ENCODE measurements around the gene SND1.
A peak's percentile ranks its signal among the peaks of the same experiment; 100 is the strongest.

SND1 gene

GRCh38 chr7:127854383-127854782 is 202.4 kb downstream of the SND1 start (continued):
- peak; percentile 79 for TF ChIP-seq ZNF664 (tag by site-specific recombination; IDR thresholded peaks at IDR 0.05)
- TF ChIP-seq ZNF404 (tag by site-specific recombination; IDR thresholded peaks at IDR 0.05) = 0 out of 2 replicates have a peak, but pooled peaks have one; percentile 64
- peak; percentile 19 for TF ChIP-seq ZNF529 (tag by site-specific recombination; IDR thresholded peaks at IDR 0.05; ENCODE audit: insufficient replicate concordance)
- TF ChIP-seq ZNF518A (tag by site-specific recombination; conservative IDR thresholded peaks at IDR 0.05; ENCODE audit: low read depth) = peak; percentile 88
- 0 out of 2 replicates have a peak, but pooled peaks have one; percentile 33 for TF ChIP-seq AEBP2 (tag by site-specific recombination; IDR thresholded peaks at IDR 0.05; ENCODE audit: borderline replicate concordance)
- 0 out of 2 replicates have a peak, but pooled peaks have one; percentile 25 for TF ChIP-seq MYNN (tag by site-specific recombination; IDR thresholded peaks at IDR 0.05; ENCODE audit: borderline replicate concordance)
- TF ChIP-seq, protein P1, sequence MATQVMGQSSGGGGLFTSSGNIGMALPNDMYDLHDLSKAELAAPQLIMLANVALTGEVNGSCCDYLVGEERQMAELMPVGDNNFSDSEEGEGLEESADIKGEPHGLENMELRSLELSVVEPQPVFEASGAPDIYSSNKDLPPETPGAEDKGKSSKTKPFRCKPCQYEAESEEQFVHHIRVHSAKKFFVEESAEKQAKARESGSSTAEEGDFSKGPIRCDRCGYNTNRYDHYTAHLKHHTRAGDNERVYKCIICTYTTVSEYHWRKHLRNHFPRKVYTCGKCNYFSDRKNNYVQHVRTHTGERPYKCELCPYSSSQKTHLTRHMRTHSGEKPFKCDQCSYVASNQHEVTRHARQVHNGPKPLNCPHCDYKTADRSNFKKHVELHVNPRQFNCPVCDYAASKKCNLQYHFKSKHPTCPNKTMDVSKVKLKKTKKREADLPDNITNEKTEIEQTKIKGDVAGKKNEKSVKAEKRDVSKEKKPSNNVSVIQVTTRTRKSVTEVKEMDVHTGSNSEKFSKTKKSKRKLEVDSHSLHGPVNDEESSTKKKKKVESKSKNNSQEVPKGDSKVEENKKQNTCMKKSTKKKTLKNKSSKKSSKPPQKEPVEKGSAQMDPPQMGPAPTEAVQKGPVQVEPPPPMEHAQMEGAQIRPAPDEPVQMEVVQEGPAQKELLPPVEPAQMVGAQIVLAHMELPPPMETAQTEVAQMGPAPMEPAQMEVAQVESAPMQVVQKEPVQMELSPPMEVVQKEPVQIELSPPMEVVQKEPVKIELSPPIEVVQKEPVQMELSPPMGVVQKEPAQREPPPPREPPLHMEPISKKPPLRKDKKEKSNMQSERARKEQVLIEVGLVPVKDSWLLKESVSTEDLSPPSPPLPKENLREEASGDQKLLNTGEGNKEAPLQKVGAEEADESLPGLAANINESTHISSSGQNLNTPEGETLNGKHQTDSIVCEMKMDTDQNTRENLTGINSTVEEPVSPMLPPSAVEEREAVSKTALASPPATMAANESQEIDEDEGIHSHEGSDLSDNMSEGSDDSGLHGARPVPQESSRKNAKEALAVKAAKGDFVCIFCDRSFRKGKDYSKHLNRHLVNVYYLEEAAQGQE (tag by site-specific recombination; IDR thresholded peaks at IDR 0.05) = peak; percentile 61; the same call in 1 of the 2 replicates
- TF ChIP-seq ZNF280C (tag by site-specific recombination; IDR thresholded peaks at IDR 0.05) = no peak
- TF ChIP-seq ZNF140 (tag by site-specific recombination; IDR thresholded peaks at IDR 0.05) = peak; percentile 76; the same call in 1 of the 2 replicates
- 0 out of 2 replicates have a peak, but pooled peaks have one; percentile 28 for TF ChIP-seq ZNF580 (tag by site-specific recombination; IDR thresholded peaks at IDR 0.05)
- peak; percentile 71 for TF ChIP-seq ZNF623 (tag by site-specific recombination; IDR thresholded peaks at IDR 0.05)
- TF ChIP-seq SP3 (tag by site-specific recombination; IDR thresholded peaks at IDR 0.05) = peak; percentile 33; the same call in 1 of the 2 replicates
- peak; percentile 32; the same call in 1 of the 2 replicates for TF ChIP-seq ZNF629 (tag by site-specific recombination; IDR thresholded peaks at IDR 0.05)
- peak; percentile 80 for TF ChIP-seq ZNF433 (tag by site-specific recombination; IDR thresholded peaks at IDR 0.05; ENCODE audit: low read depth)
- peak; percentile 91 for TF ChIP-seq ZNF555 (tag by site-specific recombination; conservative IDR thresholded peaks at IDR 0.05)
- TF ChIP-seq ZBTB44 (tag by site-specific recombination; IDR thresholded peaks at IDR 0.05) = no peak
- TF ChIP-seq ZNF266 (tag by site-specific recombination; IDR thresholded peaks at IDR 0.05; ENCODE audit: low read depth) = peak; percentile 82; the same call in 1 of the 2 replicates
- TF ChIP-seq PRDM6 (tag by site-specific recombination; IDR thresholded peaks at IDR 0.05) = no peak
- TF ChIP-seq, protein P2, sequence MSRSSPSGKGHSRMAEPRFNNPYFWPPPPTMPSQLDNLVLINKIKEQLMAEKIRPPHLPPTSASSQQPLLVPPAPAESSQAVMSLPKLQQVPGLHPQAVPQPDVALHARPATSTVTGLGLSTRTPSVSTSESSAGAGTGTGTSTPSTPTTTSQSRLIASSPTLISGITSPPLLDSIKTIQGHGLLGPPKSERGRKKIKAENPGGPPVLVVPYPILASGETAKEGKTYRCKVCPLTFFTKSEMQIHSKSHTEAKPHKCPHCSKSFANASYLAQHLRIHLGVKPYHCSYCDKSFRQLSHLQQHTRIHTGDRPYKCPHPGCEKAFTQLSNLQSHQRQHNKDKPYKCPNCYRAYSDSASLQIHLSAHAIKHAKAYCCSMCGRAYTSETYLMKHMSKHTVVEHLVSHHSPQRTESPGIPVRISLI (tag by site-specific recombination; IDR thresholded peaks at IDR 0.05) = no peak
- TF ChIP-seq ZFP37 (tag by site-specific recombination; IDR thresholded peaks at IDR 0.05) = peak; percentile 72; the same call in 1 of the 2 replicates
- peak; percentile 68; the same call in 1 of the 2 replicates for TF ChIP-seq ZNF558 (tag by site-specific recombination; IDR thresholded peaks at IDR 0.05)
